Endothelial cell of umbilical vein (primary cell): ENCODE data around the gene PRKCZ. TPM values are rescaled to one million over a fixed set of nuclear protein-coding genes. Genes with fewer than 3 reads are reported as not detected.

Experiments used
- BruUV-seq: library from RNA; stranded (reverse); fragments of 400-500 nt; replicated peaks from 2 replicates; lab custom pipeline; 2021; lab: Mats Ljungman, UMichigan
- CTCF ChIA-PET: fragments of 300-600, 350-600 bp; sonication (Branson Sonifier 250); formaldehyde crosslinking; loops from one replicate; lab custom pipeline; 2021; ENCODE audit warnings: antibody characterized with exemption, inconsistent platforms; lab: Charles Lee
- POLR2A ChIA-PET: fragments of 300-600, 350-600 bp; sonication (Branson Sonifier 250); formaldehyde crosslinking; loops from one replicate; lab custom pipeline; 2021; ENCODE audit warnings: antibody characterized with exemption, inconsistent platforms; lab: Charles Lee
- DNase-seq: peaks from one replicate; pipeline ENCODE4 v3.0.0-alpha.2; 2011; ENCODE audit warnings: low read depth, low spot score
- FAIRE-seq: peaks from 2 replicates; lab custom pipeline; 2011; peaks lifted over from hg19 to GRCh38; lab: Jason Lieb, UNC
- H2AFZ ChIP-seq: 2 replicates; pipeline ENCODE4 v1.6.0; 2012; ENCODE audit warnings: low read depth, low read length, control low read depth, inconsistent platforms
- H3K27ac ChIP-seq: 2 replicates; pipeline ENCODE4 v1.5.1; 2011; ENCODE audit warnings: low read depth, mild to moderate bottlenecking, control low read depth, low read length, moderate library complexity; ENCODE audit not compliant: insufficient read depth
- H3K27me3 ChIP-seq, 2 experiments: 2 replicates each; pipeline versions ENCODE4 v1.6.0 to v1.6.1; 2011; ENCODE audit warnings: low read length in 2 of 2, mixed read lengths in 1 of 2; ENCODE audit not compliant: control insufficient read depth in 2 of 2, insufficient read depth in 2 of 2
- H3K36me3 ChIP-seq, 2 experiments: 2 replicates in 1 of 2; 3 replicates in 1 of 2; pipeline ENCODE4 v1.5.1; 2011; ENCODE audit warnings: low read length in 2 of 2, mild to moderate bottlenecking in 1 of 2, moderate library complexity in 1 of 2; ENCODE audit not compliant: control insufficient read depth in 2 of 2, insufficient read depth in 2 of 2; ENCODE audit errors: extremely low read depth in 1 of 2
- H3K4me1 ChIP-seq: 3 replicates; pipeline ENCODE4 v1.5.1; 2011; ENCODE audit warnings: mild to moderate bottlenecking, low read length; ENCODE audit not compliant: control insufficient read depth, insufficient read depth; ENCODE audit errors: extremely low read depth
- H3K4me2 ChIP-seq: 2 replicates; pipeline ENCODE4 v1.6.1; 2011; ENCODE audit warnings: low read length, control low read depth, mixed read lengths; ENCODE audit not compliant: insufficient read depth
- H3K4me3 ChIP-seq, 3 experiments: fragments of 200-600 bp in 1 of 3; sonication (generic), shearing (Covaris generic) in 1 of 3; replicated peaks in 1 of 3; 2 replicates each; pipeline ENCODE4 v1.5.1; 2011 to 2016; ENCODE audit warnings: control low read depth in 3 of 3, low read length in 3 of 3, mild to moderate bottlenecking in 2 of 3, inconsistent platforms in 1 of 3, low read depth in 1 of 3, moderate library complexity in 1 of 3; ENCODE audit not compliant: insufficient read depth in 1 of 3
- H3K79me2 ChIP-seq: 2 replicates; pipeline ENCODE4 v1.6.0; 2012; ENCODE audit warnings: low read length, inconsistent platforms; ENCODE audit not compliant: control insufficient read depth, insufficient read depth
- H3K9ac ChIP-seq: replicated peaks from 2 replicates; pipeline ENCODE3; 2011; ENCODE audit warnings: low read length, control low read depth; ENCODE audit not compliant: insufficient read depth; ENCODE audit errors: extremely low read depth
- H3K9me1 ChIP-seq: replicated peaks from 3 replicates; pipeline ENCODE4 v1.6.0; 2011; ENCODE audit warnings: mild to moderate bottlenecking, low read length; ENCODE audit not compliant: control insufficient read depth, insufficient read depth; ENCODE audit errors: extremely low read depth
- H3K9me3 ChIP-seq: replicated peaks from 2 replicates; pipeline ENCODE4 v1.5.1; 2012; ENCODE audit warnings: low read length, inconsistent platforms; ENCODE audit not compliant: control insufficient read depth, insufficient read depth
- H4K20me1 ChIP-seq: replicated peaks from 2 replicates; pipeline ENCODE3; 2011; ENCODE audit warnings: mild to moderate bottlenecking, low read length; ENCODE audit not compliant: control insufficient read depth, insufficient read depth; ENCODE audit errors: extremely low read depth
- EZH2 ChIP-seq: IDR thresholded peaks from 2 replicates; pipeline ENCODE4 v1.6.1; 2012; ENCODE audit warnings: borderline replicate concordance, low read depth, mild to moderate bottlenecking, moderate library complexity, low read length, inconsistent platforms; ENCODE audit not compliant: severe bottlenecking
- FOS ChIP-seq: IDR thresholded peaks from 2 replicates; pipeline ENCODE4 v1.6.1; 2011; ENCODE audit warnings: mild to moderate bottlenecking, low read length, moderate library complexity, borderline replicate concordance; ENCODE audit not compliant: insufficient read depth
- GATA2 ChIP-seq: IDR thresholded peaks from 2 replicates; pipeline ENCODE4 v1.7.0; 2011; ENCODE audit warnings: low read depth, mild to moderate bottlenecking, moderate library complexity, mixed read lengths, low read length; ENCODE audit not compliant: insufficient read length, insufficient read depth
- JUN ChIP-seq: IDR thresholded peaks from 2 replicates; pipeline ENCODE4 v1.6.1; 2011; ENCODE audit warnings: borderline replicate concordance, low read depth; ENCODE audit not compliant: insufficient read length, insufficient read depth
- MYC ChIP-seq: IDR thresholded peaks from one replicate; pipeline ENCODE4 v1.6.1; 2011; ENCODE audit warnings: mild to moderate bottlenecking, low read depth, low read length
- POLR2A ChIP-seq: IDR thresholded peaks from 2 replicates; pipeline ENCODE4 v1.6.1; 2012; ENCODE audit warnings: low read depth, mild to moderate bottlenecking, control low read depth, low read length
- POLR2AphosphoS5 ChIP-seq: IDR thresholded peaks from 2 replicates; pipeline ENCODE4 v1.6.1; 2012; ENCODE audit warnings: low read depth, mild to moderate bottlenecking, control low read depth, low read length, moderate library complexity; ENCODE audit not compliant: insufficient read depth
- dilution Hi-C: fragments of 300-500 bp; cut with MboI; formaldehyde crosslinking; loops from one replicate; pipeline ENCODE4 v1.15.0; 2019; ENCODE audit warnings: low sequenced_read_pairs; ENCODE audit not compliant: extremely low pct_ligation_motif_present
- intact Hi-C: fragments of 100-400 bp; cut with micrococcal nuclease; formaldehyde crosslinking; loops from one replicate; pipeline ENCODE4 v1.10.0; 2022
- polyA plus RNA-seq, 4 experiments: library from polyadenylated mRNA; depleted of rRNA in 3 of 4; stranded (reverse) in 3 of 4; unstranded in 1 of 4; fragments of >200 nt; gene quantifications; 2 replicates each; pipeline versions ENCODE4 v1.2.1 to v1.2.3, GENCODE V29; 2011 to 2012; ENCODE audit warnings: missing spikeins in 1 of 4
- total RNA-seq: library from RNA; stranded (reverse); gene quantifications from 2 replicates; pipeline ENCODE4 v1.2.3, GENCODE V29; 2021
- TF ChIP-seq, protein P1 (sequence below): IDR thresholded peaks from 2 replicates; pipeline ENCODE4 v1.6.1; 2011; ENCODE audit not compliant: insufficient read depth, insufficient read length
- TF ChIP-seq, protein P2 (sequence below), 2 donors: IDR thresholded peaks; 1 replicate in 1 of 2; 2 replicates in 1 of 2; pipeline ENCODE4 v1.5.1; 2011; ENCODE audit warnings: low read length in 2 of 2, mild to moderate bottlenecking in 2 of 2, moderate library complexity in 2 of 2, control low read depth in 1 of 2, inconsistent platforms in 1 of 2, low read depth in 1 of 2; ENCODE audit not compliant: insufficient read depth in 1 of 2; ENCODE audit errors: extremely low read depth in 1 of 2

The PRKCZ gene
- total and polyA plus RNA-seq, 2 donors (not counting 3 experiments of a cell fraction or from before 2014, with no cell fraction given) = 0.22 to 1.7 TPM

DNA sequence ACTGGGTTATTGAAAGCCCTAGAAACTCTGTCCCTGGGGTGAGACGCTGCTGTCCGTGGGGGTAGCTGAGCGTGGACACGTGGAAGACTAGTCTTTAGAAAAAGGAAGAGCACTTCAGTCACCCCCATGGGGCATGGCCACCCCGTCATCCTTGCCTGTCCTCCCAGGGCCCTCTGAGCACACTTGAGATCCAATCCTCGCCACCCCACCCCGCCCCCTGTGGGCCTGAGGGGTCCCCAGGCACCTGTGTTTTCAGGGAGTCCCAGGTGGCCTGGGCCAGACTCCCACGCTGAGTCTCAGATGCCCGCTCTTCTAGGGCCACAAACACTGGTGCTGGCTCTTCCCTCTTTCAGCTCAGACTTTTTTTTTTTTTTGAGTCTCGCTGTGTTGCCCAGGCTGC lies 2.5 kb downstream of the PRKCZ start:
- no TSS peak for BruUV-seq
- DNase-seq (no peak), FAIRE-seq (no peak)
- dilution Hi-C loops (no loop called here), intact Hi-C loops (no loop called here)
- H2AFZ ChIP-seq = no peak overlapping the region
- no peaks in the 10 kb centered on the region for H3K36me3 ChIP-seq
- CTCF ChIA-PET = interaction anchor here (1.0 kb wide), 1 partner anchor 8 kb away, joined by 3 read pairs; no protein-coding TSS in a partner anchor
- H3K4me2 ChIP-seq = no peak overlapping the region
- no peak overlapping the region for H3K9ac ChIP-seq
- POLR2A ChIA-PET = no interaction called here
- no peak overlapping the region for H3K27ac ChIP-seq
- no peaks in the 10 kb centered on the region for H3K9me3 ChIP-seq
- H3K9me1 ChIP-seq = no peaks in the 10 kb centered on the region
- no peaks in the 10 kb centered on the region for H3K4me1 ChIP-seq
- no peaks in the 10 kb centered on the region for H4K20me1 ChIP-seq
- TF ChIP-seq FOS (no peak), MYC (no peak), POLR2AphosphoS5 (no peak), GATA2 (no peak), EZH2 (no peak), JUN (no peak), POLR2A (no peak)
- TF ChIP-seq, protein P1, sequence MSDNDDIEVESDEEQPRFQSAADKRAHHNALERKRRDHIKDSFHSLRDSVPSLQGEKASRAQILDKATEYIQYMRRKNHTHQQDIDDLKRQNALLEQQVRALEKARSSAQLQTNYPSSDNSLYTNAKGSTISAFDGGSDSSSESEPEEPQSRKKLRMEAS = no peak
- TF ChIP-seq, protein P2, sequence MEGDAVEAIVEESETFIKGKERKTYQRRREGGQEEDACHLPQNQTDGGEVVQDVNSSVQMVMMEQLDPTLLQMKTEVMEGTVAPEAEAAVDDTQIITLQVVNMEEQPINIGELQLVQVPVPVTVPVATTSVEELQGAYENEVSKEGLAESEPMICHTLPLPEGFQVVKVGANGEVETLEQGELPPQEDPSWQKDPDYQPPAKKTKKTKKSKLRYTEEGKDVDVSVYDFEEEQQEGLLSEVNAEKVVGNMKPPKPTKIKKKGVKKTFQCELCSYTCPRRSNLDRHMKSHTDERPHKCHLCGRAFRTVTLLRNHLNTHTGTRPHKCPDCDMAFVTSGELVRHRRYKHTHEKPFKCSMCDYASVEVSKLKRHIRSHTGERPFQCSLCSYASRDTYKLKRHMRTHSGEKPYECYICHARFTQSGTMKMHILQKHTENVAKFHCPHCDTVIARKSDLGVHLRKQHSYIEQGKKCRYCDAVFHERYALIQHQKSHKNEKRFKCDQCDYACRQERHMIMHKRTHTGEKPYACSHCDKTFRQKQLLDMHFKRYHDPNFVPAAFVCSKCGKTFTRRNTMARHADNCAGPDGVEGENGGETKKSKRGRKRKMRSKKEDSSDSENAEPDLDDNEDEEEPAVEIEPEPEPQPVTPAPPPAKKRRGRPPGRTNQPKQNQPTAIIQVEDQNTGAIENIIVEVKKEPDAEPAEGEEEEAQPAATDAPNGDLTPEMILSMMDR (IDR thresholded peaks at IDR 0.05; ENCODE audit: extremely low read depth in 1 of 2, insufficient read depth in 1 of 2, low read depth in 1 of 2, low read length in 2 of 2) = no peak
- no peak overlapping the region for H3K4me3 ChIP-seq
- H3K79me2 ChIP-seq = no peaks in the 10 kb centered on the region
- peaks cover 28% of the 10 kb centered on the region in 2 experiments for H3K27me3 ChIP-seq
